Panc1 (cell line): ENCODE results near the gene PARP12.

ENCODE experiments used
- POLR2AphosphoS5 ChIP-seq: IDR thresholded peaks from 2 replicates; pipeline ENCODE4 v1.6.1; 2012; ENCODE audit warnings: mild to moderate bottlenecking, low read depth, low read length, moderate library complexity
- TF ChIP-seq, protein P1 (sequence below): fragments of 450-650 bp; IDR thresholded peaks from 2 replicates; pipeline ENCODE4 v1.5.1; 2017; ENCODE audit warnings: mild to moderate bottlenecking
- TF ChIP-seq, protein P2 (sequence below), 2 experiments: IDR thresholded peaks; 2 replicates each; pipeline ENCODE4 v1.6.1; 2011 to 2012; ENCODE audit warnings: low read depth in 2 of 2, control low read depth in 1 of 2, low read length in 1 of 2, mild to moderate bottlenecking in 1 of 2, moderate library complexity in 1 of 2; ENCODE audit not compliant: insufficient read depth in 1 of 2

GRCh38 chr7:140007051-140007690, 55.6 kb downstream of the PARP12 start:
- TF ChIP-seq, protein P1, sequence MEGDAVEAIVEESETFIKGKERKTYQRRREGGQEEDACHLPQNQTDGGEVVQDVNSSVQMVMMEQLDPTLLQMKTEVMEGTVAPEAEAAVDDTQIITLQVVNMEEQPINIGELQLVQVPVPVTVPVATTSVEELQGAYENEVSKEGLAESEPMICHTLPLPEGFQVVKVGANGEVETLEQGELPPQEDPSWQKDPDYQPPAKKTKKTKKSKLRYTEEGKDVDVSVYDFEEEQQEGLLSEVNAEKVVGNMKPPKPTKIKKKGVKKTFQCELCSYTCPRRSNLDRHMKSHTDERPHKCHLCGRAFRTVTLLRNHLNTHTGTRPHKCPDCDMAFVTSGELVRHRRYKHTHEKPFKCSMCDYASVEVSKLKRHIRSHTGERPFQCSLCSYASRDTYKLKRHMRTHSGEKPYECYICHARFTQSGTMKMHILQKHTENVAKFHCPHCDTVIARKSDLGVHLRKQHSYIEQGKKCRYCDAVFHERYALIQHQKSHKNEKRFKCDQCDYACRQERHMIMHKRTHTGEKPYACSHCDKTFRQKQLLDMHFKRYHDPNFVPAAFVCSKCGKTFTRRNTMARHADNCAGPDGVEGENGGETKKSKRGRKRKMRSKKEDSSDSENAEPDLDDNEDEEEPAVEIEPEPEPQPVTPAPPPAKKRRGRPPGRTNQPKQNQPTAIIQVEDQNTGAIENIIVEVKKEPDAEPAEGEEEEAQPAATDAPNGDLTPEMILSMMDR: no peak
- TF ChIP-seq, protein P2, sequence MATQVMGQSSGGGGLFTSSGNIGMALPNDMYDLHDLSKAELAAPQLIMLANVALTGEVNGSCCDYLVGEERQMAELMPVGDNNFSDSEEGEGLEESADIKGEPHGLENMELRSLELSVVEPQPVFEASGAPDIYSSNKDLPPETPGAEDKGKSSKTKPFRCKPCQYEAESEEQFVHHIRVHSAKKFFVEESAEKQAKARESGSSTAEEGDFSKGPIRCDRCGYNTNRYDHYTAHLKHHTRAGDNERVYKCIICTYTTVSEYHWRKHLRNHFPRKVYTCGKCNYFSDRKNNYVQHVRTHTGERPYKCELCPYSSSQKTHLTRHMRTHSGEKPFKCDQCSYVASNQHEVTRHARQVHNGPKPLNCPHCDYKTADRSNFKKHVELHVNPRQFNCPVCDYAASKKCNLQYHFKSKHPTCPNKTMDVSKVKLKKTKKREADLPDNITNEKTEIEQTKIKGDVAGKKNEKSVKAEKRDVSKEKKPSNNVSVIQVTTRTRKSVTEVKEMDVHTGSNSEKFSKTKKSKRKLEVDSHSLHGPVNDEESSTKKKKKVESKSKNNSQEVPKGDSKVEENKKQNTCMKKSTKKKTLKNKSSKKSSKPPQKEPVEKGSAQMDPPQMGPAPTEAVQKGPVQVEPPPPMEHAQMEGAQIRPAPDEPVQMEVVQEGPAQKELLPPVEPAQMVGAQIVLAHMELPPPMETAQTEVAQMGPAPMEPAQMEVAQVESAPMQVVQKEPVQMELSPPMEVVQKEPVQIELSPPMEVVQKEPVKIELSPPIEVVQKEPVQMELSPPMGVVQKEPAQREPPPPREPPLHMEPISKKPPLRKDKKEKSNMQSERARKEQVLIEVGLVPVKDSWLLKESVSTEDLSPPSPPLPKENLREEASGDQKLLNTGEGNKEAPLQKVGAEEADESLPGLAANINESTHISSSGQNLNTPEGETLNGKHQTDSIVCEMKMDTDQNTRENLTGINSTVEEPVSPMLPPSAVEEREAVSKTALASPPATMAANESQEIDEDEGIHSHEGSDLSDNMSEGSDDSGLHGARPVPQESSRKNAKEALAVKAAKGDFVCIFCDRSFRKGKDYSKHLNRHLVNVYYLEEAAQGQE (IDR thresholded peaks at IDR 0.05; ENCODE audit: insufficient read depth in 1 of 2, low read depth in 2 of 2, low read length in 1 of 2): no peak
- TF ChIP-seq POLR2AphosphoS5: no peak
